Activated effector memory CD4-positive, alpha-beta T cell treated with anti-CD3 and anti-CD28 coated beads, Interleukin-2, amount 50 U/mL, for 16 hours (primary cell): ENCODE results near the gene ISLR2.
"Not testable (repeated sequence)": the region's sequence is repeated elsewhere in the genome, so short reads cannot be mapped to it uniquely, and the experiment has no call there.

Experiments used
- DNase-seq: peaks from one replicate; pipeline ENCODE4 v3.0.0-alpha.2; 2020

Gene ISLR2

DNA sequence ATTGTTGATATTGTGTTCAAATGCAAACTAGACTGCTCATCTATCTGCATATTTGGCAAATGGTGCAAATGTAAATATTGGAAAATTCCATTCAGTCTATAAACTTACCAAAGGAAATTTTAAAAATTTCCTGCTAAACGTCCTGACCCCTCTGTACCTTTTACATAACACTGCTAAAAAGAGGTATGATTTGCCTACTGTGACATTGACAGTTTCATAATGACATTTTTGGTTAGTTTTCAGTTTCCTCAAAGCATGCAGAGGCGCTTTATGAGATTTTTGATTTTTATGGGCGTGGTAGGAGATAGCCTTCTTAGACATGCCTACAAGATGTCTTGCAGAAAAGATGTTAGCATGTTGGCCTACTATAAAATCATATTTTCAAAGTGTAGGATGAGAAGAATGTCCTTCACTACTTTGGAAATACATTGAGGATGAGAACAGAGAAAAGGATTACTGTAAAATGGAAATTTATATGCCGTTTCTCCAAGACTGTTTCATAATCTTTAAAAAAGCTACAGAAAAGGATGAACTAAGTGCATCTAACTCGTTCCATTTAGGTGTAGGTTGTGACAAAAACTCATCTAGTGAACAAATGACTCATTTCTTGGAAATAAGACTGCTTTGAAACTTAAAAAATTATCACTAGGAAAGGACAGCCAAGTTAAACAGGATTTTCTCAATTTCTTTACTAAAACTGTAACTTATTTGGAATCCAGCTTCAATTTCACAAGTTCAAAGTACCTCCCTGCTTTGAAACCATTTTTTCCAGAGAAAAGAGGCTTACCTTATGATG, 28.7 kb downstream of the ISLR2 start:
- DNase-seq, result no peak

DNA sequence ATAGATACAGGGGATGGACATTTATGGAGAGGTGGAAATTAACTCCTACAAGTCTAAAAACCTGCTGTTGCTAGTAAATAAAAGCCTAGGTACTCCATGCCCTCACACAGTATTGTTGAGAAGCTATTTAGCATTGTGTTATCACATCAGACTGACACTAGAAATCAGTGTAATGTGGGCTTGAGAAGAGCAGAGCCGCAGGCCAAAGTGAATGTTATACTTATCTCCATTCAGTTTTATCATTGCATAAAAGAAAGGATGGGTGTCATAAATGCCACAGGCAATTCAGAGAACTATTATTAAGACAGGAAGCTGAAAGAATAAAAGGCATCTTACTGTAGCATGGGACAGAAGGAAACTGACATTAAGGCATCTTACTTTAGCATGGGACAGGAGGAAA, 29.4 kb downstream of the ISLR2 start:
- no peak for DNase-seq

DNA sequence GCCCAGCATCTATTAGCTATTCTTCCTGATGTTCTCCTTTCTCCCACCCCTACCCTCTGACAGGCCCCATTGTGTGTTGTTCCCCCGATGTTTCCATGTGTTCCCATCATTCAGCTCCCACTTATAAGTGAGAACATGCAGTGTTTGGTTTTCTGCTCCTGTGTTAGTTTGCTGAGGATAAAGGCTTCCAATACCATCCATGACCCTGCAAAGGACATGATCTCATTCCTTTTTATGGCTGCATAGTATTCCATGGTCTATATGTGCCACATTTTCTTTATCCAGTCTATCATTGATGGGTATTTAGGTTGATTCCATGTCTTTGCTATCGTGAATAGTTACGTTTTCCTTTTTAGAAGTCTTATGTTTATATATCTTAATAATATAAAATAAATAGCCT, 30.0 kb downstream of the ISLR2 start:
- not testable (repeated sequence) for DNase-seq

DNA sequence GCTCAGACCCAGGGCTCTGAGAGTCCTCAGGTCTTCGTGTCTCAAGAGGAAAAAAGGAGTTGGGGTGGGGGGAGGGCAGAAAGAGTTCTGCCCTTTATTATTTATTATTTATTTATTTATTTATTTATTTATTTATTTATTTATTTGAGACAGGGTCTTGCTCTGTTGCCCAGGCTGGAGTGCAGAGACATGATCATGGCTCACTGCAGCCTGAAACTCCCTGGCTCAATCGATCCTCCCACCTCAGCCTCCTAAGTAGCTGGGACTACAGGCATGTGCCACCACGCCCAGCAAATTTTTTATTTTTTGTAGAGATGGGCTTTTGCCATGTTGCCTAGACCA, 31.8 kb downstream of the ISLR2 start:
- DNase-seq, result not testable (repeated sequence)

DNA sequence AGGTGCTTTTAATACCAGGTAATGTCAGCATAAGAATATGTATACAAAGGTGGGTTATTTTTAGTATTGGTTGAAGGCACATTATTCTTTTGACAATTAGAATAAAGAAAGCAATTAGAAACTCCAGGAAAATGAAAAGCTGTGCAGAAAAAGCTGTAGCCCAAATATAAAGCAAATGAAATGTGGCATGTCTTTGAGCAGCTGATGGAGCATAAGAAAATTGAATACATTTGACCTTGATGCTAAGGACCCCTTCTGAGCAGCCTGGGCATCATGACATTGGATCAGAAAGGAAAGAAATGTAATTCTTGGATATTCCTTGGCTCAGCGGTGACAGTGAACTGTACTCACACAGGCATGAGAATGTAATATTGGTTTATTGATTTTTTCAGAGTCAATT, 35.1 kb downstream of the ISLR2 start:
- no peak for DNase-seq

DNA sequence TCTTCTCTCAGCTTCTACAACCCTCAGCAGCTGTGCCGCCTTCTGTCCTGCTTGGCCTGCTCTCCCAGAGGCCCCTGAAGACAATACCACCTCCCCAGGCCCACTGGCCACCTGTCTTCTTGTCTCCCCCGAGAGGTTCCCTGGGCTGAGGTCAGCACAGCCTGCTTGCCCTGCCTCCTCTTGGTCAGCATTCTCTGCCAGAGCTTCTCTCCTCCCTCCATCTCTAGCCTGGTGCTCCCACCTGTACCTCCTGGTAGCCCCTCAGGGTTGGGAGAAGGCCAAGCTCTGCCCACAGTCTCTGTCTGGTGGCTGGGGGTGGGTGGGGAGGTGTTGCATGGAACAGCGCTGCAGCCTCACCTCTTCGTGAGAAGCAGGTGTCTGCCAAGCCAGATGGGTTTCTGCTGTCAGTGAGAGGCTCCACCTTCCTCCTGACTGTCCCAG, 37.5 kb downstream of the ISLR2 start:
- DNase-seq, result no peak

DNA sequence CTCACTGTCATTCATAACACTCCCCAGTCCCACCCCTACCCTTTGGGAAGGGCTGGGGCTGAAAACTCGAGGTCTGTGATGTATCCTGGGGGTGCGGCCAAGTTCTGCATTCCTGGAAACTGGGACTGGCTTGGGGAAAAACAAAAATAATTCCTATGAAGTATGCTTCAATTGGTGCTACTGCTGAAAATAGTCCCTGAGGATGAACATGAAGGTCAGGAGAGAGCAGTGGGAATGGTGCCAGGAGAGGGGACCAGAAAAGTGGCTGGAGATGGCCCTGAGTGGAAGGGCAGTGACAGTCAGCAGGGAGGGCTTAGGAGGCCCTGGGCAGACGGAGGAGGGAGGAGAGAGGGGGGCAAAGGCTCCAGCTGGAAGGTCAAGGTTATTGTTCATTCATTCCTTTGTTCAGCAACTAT, 38.3 kb downstream of the ISLR2 start:
- no peak for DNase-seq

DNA sequence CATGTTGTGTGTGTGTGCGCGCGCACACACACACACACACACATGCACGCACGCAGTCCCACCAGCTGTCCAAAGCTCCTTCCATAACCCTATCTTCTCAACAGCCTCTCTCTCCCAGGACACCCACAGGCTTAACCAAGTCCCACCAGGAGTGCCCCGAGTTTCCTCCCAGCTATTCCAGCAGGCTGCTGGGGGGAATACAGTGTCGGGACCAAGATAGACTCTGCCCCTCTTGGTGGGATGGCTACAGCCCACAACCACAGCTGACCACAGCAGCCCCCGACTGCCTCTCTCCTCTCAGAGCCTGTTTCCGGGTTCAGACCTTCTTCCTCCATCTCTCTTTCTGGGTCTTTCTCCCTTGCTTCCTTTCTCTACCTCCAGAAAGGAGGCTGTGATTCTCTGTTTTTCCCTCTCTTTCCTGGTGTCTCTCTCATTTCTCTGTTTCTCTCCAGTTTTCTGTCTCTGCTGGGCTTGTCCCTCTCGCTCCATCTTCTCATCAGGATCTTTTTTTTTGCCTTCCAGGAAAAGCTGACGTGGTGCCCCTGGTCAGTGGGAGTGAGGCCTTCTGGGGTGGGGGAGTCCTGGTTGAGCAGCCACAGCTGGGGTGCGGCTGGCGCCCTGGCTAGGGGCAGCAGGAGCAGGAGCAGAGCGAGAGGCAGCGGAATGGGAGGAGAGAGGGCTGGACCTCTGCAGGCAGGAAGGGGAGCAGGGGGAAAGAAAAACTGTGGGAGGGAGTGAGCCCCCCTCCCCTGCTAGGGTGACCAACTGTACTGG, 39.9 kb downstream of the ISLR2 start:
- DNase-seq, result no peak

DNA sequence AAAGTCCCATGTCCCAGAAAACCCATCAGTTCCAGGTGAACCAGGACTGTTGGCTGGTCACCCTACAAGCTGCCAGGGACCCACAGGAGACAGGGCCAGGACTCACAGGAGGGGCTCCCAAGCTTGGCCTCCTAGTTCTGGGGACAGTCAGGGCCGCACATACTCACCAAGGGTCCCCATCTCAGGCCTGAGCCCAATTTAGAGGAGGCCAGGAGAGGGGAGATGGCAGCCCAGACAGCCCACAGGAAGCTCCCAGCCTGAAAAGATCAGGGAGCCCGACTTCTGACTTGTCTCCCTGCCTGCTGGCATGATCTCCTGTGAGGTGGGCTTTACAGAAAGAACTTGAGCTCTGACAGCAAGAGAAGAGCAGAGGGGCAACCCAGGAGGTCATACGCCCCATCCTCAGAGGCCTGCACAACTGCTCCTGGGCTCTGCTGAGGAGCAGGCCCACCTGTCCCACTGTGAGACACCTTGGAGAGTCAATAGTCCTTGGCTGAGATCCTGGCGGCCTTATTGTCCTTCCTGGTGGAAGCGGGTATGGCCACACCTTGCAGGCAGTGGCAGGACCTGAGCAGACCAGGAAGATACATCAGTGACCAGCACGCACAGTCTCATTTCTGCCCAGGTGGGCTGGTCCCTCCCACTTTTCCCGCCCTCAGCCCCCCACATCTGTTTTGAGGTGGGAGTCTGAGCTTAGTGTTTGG, 40.6 kb downstream of the ISLR2 start:
- DNase-seq, result peak; percentile 47

DNA sequence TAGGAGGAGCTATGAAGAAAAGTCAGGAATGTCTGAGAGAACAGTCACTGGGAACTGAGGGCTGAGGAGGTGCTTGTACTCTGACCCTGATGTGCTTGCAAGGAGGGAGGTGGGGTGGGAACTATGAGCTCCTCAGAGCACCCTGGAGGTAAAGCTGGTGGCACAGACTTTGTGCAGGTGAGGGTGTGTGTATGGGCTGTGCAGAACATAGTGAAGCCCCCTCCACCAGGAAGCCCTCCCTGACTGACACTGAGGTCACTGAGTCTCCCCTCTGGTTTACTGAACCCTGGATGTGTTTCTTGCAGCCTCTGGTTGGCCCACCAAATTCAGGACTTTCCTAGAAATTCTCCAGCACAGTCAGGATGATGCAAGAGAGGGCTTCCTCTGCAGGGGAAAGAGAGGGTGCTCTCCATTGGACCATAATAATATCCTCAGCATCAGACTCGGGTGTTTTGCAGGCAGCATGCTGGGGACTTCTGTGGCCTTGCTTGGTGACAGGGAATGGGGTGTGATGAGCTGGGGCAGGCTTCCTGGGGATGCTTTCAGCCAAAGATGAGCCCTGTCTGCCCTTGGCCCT, 41.7 kb downstream of the ISLR2 start:
- no peak for DNase-seq

DNA sequence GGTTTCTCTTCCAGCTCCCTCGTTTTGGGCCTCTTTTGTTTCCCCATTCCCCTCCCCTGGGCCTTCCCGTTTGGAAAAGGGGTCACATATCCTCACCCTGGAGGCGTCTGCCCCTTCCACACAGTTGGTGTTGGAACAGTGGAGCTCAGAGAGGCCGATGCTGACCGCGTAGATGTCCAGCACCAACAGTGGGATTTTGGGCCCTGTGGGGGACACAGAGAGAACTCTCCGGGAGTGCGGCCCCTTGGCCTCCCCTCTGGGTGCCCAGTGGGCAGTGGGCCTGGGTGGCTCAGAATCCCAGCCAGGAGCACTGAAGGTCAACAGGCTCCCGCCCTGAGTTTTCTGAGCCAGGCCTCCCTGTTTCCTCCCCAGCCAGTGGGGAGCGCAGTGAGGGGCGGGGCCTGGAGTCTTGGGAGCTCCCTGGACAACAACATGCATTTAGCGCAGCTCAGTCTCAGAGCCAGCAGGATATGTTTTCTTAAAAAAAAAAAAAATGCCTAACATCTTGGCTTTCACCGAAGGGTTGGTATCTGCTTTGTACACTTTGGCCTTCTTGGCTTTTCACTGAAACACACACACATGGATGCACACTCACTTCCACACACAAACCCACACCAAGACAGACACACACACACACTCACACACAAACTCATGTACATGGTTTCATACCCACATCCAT, 42.5 kb downstream of the ISLR2 start:
- DNase-seq, result peak; percentile 47

DNA sequence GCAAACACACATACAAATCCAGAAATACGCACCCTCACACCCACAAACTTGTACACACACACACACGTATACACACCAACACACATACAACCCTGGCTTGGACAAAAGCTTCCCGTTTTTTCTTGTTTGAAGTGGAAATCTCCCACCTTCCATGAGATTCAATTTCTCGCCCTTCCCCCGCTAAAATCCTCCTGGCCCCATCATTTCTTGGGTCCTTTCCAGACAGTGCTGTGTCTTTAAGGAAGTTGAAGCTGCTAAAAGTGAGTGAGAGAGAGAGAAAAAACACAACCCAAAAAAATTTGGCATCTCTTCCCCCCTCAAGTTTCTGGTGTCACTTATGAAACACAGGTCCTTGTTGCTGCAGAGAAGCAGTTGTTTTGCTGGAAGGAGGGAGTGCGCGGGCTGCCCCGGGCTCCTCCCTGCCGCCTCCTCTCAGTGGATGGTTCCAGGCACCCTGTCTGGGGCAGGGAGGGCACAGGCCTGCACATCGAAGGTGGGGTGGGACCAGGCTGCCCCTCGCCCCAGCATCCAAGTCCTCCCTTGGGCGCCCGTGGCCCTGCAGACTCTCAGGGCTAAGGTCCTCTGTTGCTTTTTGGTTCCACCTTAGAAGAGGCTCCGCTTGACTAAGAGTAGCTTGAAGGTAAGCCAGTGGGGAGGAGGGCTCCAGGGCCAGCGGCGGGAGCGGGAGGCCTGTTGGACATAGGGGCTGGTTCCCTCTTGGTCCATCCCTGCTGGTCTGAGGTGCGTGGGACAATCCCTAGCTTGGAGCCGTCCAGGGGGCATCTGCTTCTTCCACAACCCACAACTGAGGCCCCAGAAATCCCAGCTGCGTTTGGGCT, 43.2 kb downstream of the ISLR2 start, which contains the start of gene ISLR:
ISLR (plus strand) TSS at position 331 of the 839 bp plus-strand sequence. CDS start 1,149 bp downstream, outside the sequence.
- DNase-seq, result peak; percentile 50

DNA sequence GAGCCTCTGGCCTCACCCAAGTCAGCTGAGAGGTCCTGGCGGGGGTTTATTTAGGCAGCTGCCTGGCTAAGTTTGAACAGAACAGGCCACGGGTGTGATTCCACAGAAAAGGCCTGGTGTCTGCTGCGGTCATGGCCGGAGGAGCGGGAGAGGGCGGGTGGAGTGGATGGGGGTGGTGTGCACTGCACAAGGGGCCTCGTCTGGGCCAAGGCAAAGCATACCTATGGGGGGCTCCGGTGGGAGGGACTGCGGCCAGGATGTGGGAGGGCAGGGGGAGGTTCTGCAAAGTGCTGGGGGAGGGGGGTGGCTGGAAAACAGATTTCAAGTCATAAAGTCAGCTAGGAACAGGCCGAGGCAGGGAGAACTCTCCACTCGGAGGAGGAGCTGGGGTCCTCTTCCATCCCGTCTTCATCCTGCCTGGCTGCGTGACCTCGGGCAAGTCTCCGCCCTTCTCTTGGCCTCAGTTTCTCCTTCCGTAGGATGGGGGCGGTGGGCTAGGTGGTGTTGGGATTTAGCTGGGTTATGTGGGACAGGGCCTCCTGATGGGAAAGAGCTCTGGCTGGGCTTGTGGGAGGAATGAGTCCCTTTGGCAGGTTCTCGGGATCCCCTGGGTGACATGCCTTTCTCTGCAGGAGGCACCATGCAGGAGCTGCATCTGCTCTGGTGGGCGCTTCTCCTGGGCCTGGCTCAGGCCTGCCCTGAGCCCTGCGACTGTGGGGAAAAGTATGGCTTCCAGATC, 44.0 kb downstream of the ISLR2 start:
- DNase-seq, result peak; percentile 45

DNA sequence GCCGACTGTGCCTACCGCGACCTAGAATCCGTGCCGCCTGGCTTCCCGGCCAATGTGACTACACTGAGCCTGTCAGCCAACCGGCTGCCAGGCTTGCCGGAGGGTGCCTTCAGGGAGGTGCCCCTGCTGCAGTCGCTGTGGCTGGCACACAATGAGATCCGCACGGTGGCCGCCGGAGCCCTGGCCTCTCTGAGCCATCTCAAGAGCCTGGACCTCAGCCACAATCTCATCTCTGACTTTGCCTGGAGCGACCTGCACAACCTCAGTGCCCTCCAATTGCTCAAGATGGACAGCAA, 44.5 kb downstream of the ISLR2 start:
- no peak for DNase-seq

DNA sequence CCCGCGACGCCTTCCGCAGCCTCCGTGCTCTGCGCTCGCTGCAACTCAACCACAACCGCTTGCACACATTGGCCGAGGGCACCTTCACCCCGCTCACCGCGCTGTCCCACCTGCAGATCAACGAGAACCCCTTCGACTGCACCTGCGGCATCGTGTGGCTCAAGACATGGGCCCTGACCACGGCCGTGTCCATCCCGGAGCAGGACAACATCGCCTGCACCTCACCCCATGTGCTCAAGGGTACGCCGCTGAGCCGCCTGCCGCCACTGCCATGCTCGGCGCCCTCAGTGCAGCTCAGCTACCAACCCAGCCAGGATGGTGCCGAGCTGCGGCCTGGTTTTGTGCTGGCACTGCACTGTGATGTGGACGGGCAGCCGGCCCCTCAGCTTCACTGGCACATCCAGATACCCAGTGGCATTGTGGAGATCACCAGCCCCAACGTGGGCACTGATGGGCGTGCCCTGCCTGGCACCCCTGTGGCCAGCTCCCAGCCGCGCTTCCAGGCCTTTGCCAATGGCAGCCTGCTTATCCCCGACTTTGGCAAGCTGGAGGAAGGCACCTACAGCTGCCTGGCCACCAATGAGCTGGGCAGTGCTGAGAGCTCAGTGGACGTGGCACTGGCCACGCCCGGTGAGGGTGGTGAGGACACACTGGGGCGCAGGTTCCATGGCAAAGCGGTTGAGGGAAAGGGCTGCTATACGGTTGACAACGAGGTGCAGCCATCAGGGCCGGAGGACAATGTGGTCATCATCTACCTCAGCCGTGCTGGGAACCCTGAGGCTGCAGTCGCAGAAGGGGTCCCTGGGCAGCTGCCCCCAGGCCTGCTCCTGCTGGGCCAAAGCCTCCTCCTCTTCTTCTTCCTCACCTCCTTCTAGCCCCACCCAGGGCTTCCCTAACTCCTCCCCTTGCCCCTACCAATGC, 45.1 kb downstream of the ISLR2 start:
- DNase-seq, result peak; percentile 56

DNA sequence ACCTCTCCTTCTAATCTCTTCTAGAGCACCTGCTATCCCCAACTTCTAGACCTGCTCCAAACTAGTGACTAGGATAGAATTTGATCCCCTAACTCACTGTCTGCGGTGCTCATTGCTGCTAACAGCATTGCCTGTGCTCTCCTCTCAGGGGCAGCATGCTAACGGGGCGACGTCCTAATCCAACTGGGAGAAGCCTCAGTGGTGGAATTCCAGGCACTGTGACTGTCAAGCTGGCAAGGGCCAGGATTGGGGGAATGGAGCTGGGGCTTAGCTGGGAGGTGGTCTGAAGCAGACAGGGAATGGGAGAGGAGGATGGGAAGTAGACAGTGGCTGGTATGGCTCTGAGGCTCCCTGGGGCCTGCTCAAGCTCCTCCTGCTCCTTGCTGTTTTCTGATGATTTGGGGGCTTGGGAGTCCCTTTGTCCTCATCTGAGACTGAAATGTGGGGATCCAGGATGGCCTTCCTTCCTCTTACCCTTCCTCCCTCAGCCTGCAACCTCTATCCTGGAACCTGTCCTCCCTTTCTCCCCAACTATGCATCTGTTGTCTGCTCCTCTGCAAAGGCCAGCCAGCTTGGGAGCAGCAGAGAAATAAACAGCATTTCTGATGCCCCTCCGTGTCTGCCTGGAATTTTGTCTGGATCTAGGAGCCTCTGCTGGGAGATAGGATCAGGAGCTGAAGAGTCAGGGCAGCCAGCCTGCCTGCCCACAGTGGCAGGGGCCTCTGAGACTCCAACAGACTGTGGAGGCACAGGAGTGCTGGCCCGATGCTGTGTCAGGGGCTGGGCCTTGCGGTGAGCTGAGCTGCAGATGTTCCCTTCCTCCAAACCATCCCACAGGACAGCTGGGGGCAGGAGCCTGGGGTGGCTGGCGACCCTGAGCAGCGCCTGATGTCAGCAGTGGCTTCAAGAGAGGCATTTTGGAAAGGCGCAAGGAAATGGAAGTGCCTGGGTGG, 46.2 kb downstream of the ISLR2 start:
- peak; percentile 34 for DNase-seq

DNA sequence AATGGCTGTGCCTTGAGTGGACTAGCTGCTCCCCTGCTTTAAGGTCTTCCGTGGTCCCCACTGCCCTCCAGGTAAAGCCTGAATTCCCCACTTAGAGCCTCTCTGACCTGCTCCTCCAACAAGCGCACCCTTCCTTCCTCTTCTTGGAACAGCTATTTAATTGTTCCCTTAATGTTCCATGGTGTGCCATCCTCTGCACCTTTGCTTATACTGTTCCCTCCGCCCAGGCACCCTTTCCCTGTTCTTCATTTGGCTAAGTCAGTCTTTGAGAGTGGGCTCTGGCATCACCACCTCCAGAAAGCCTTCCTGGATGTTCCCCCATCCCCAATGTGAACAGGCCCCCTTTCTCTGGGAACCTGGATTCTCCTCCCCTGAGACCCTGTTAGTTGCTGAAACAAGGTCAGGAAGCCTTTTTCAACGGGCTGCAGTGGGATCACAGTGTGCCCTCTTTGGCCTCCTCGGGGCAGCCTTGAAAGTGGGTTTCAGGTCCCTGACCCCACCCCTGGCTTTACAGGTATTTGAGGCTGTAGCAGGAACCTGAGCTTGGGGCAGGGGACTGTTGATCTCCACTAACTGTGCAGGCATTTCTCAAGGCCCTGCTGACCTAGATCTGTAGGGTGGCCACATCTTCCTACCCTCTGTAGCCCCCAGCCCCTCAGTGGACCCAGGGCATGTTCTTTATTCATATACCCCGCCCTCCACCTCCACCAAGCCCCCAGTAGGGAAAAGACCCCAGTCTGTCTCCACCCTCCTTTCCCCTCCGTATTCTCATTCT, 48.1 kb downstream of the ISLR2 start:
- DNase-seq, result no peak
